ENCODE measurements around the gene CCDC197. TPM values are rescaled to one million over a fixed set of nuclear protein-coding genes. Genes with fewer than 3 reads are reported as not detected.

CCDC197 gene
- total and polyA plus RNA-seq, 4 donors = 0.60 TPM; not detected in 3

DNA sequence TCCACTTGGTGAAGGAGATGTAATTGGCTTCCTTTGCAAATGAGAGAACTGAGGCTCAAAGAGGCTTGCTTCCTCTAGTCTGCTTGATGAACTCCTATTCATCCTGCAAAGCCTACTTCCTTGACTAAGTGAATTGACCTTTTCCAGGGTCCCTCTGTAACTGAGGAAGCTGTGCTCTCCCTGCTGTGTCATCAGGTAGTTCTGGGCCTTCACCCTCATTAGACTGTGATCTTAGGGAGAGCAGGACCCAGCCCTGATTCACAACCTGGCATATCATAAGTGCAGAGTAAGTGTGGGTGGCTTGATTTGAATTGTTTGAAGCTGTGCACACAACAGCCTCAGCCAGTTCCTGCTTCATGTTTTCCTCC is 37.0 kb upstream of the CCDC197 start:
- Histone ChIP-seq H3K36me3 (ENCODE audit: control insufficient read depth in 1 of 2, insufficient read depth in 2 of 2, low read length in 1 of 2) (peaks cover 0 to 5% of the 10 kb centered on the region in 2 donors), H3K27ac (ENCODE audit: low read depth in 1 of 2, low read length in 2 of 2) (peak overlapping the region in 1 of 2 donors; percentile 6), H3K4me1 (ENCODE audit: control insufficient read depth in 1 of 2, insufficient read depth in 2 of 2, low read length in 2 of 2) (no peaks in the 10 kb centered on the region), H3K9me3 (ENCODE audit: control insufficient read depth, low read length) (no peaks in the 10 kb centered on the region), H3K4me3 (ENCODE audit: low read length in 2 of 2) (no peak overlapping the region), H3K27me3 (ENCODE audit: control insufficient read depth in 1 of 2, insufficient read depth in 2 of 2, low read length in 1 of 2) (no peaks in the 10 kb centered on the region)
- DNase-seq (no peak), ATAC-seq (ENCODE audit: low FRiP score) (no peak)
- intact Hi-C loops (cut with DNase I) = no loop called here

DNA sequence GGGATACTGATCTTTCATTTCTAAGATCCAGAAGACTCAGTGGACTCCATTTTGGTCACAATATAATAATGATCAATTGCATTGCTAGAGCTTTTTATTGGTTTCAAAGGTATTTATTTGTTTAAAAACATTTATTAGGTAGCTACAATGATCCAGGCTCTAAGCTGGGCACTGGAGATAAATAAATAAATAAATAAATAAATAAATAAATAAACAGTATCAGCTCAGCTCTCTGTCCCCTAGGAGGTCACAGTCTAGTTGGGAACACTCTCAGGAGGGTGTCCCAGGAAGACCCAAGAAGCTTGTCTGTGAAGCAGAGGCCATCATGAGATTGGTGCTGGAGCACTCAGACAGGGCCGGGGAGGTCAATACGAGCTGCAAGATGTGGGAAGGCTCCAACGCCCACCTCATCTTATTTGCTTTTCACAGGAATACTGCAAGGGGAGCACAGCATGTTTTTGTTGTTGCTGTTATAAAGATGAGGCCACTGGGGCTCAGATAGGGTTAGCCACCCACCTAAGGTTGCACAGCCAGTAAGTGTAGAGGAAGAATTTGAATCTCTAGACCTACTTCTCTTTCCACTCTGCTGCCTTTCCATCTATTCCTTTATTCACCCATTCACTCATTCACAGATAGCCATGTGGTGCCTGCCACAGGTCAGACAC is 36.2 kb upstream of the CCDC197 start:
- Histone ChIP-seq H3K27ac (ENCODE audit: low read depth in 1 of 2, low read length in 2 of 2) (no peak overlapping the region), H3K4me1 (ENCODE audit: control insufficient read depth in 1 of 2, insufficient read depth in 2 of 2, low read length in 2 of 2) (peaks cover 0 to 3% of the 10 kb centered on the region in 2 donors), H3K4me3 (ENCODE audit: low read length in 2 of 2) (no peak overlapping the region), H3K36me3 (ENCODE audit: control insufficient read depth in 1 of 2, insufficient read depth in 2 of 2, low read length in 1 of 2) (peaks cover 0 to 5% of the 10 kb centered on the region in 2 donors), H3K9me3 (ENCODE audit: control insufficient read depth, low read length) (no peaks in the 10 kb centered on the region), H3K27me3 (ENCODE audit: control insufficient read depth in 1 of 2, insufficient read depth in 2 of 2, low read length in 1 of 2) (no peaks in the 10 kb centered on the region)
- intact Hi-C loops (cut with DNase I) = no loop called here
- no peak for DNase-seq
- 87 to 93% methylated on average over 3 of the region's 3 CpGs for WGBS, 2 donors
- ATAC-seq (ENCODE audit: low FRiP score) = no peak

DNA sequence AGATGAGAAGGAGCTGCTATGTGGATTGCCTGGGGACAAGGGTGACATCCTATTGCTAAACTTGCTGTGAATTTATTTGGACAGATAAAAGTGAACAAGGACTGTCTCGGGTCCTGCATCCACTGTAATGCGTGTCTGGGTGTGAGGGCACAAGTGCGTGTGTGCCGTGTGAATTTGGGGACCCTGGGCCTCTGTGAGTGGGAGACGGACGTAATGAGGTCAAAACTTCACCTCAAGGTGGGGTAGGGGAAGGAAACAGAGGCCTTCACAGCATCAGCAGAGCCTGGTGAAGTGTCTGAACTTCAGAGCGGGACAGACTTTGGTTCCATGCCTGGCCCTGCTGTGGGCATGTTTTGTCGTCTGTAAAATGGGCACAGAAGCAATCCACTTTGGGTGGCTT is 35.5 kb upstream of the CCDC197 start:
- peaks cover 0 to 5% of the 10 kb centered on the region in 2 donors for H3K36me3 ChIP-seq (ENCODE audit: control insufficient read depth in 1 of 2, insufficient read depth in 2 of 2, low read length in 1 of 2)
- ATAC-seq (ENCODE audit: low FRiP score) = no peak
- intact Hi-C loops (cut with DNase I) = no loop called here

DNA sequence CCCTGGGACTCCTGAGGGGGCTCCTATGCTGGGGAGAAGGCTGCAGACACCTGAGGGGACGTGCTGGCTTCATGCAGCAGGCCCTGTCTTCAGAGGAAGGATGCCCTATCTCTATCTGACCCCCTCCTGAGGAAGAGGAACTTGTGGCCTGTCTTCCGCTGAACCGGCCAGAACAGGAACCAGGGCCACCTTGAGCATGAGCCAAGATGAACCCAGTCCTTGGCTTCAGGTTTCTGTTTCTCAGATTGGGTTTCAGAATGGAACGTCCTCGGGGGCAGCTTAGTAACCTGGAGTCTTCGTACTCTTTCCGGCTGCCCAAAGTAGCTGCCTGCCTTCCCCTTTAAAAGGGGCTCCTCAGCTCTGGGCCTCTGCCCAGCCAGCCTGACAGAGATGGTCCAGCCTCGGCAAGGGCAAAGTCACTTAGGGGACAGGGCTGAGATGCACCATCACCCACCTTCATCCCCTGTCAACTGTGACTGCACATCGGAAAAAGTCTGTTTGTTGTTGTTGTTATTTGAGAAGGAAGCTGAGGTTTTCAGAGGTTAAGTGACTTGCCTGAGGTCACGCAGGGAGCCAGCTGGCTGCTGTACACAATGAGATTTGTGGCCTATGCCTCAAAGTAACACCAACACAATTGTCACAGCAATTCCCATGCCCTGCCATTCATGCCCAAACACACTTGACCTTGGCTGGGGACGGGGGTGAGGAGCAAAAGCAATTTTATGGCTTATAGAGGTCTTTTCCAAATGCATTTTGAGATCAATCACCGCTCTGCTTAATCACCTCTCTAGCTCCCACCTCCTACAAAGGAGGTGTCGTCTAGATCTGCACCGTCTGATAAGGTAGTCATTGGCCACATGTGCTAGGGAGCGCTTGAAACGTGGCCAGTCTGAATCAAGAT is 34.1 kb upstream of the CCDC197 start:
- 45 to 57% methylated on average over 16 of the region's 16 CpGs for WGBS, 2 donors
- H3K27ac ChIP-seq (ENCODE audit: low read depth in 1 of 2, low read length in 2 of 2) = no peak overlapping the region
- no peaks in the 10 kb centered on the region for H3K9me3 ChIP-seq (ENCODE audit: control insufficient read depth, low read length)
- no peak overlapping the region for H3K4me3 ChIP-seq (ENCODE audit: low read length in 2 of 2)
- no peak for ATAC-seq (ENCODE audit: low FRiP score)
- intact Hi-C loops (cut with DNase I) = no loop called here
- H3K27me3 ChIP-seq (ENCODE audit: control insufficient read depth in 1 of 2, insufficient read depth in 2 of 2, low read length in 1 of 2) = no peaks in the 10 kb centered on the region
- DNase-seq = no peak
- H3K4me1 ChIP-seq (ENCODE audit: control insufficient read depth in 1 of 2, insufficient read depth in 2 of 2, low read length in 2 of 2) = peaks cover 0 to 3% of the 10 kb centered on the region in 2 donors
- H3K36me3 ChIP-seq (ENCODE audit: control insufficient read depth in 1 of 2, insufficient read depth in 2 of 2, low read length in 1 of 2) = peaks cover 0 to 5% of the 10 kb centered on the region in 2 donors

More for the DNA sequence above, 35.5 kb upstream of the CCDC197 start:
- H3K27me3 ChIP-seq (ENCODE audit: control insufficient read depth in 1 of 2, insufficient read depth in 2 of 2, low read length in 1 of 2) = no peaks in the 10 kb centered on the region
- H3K4me1 ChIP-seq (ENCODE audit: control insufficient read depth in 1 of 2, insufficient read depth in 2 of 2, low read length in 2 of 2) = peaks cover 0 to 3% of the 10 kb centered on the region in 2 donors
- DNase-seq = no peak
- 91 to 94% methylated on average over 8 of the region's 8 CpGs for WGBS, 2 donors
- no peak overlapping the region for H3K27ac ChIP-seq (ENCODE audit: low read depth in 1 of 2, low read length in 2 of 2)
- no peak overlapping the region for H3K4me3 ChIP-seq (ENCODE audit: low read length in 2 of 2)
- no peaks in the 10 kb centered on the region for H3K9me3 ChIP-seq (ENCODE audit: control insufficient read depth, low read length)

DNA sequence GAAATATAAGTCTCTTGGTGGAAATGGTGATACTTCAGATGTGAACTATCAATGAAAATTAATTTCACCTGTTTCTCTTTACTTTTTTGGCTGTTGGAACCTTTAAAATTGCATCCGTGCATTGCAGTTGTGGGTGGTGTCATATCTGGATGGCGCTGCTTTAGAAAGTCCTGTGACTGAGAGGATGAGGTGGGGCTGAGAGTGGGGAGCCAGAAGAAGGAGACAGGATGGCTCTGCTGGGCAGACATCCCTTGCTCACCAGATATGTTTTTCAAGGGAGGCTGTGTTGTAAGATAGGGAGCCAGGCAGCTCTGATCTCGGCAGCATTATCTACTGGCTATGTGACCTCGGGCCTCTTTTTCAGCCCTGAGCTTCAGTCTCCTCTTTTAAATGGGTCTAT is 33.4 kb upstream of the CCDC197 start:
- Histone ChIP-seq H3K9me3 (ENCODE audit: control insufficient read depth, low read length) (no peaks in the 10 kb centered on the region), H3K4me3 (ENCODE audit: low read length in 2 of 2) (no peak overlapping the region), H3K4me1 (ENCODE audit: control insufficient read depth in 1 of 2, insufficient read depth in 2 of 2, low read length in 2 of 2) (peaks cover 0 to 3% of the 10 kb centered on the region in 2 donors), H3K27ac (ENCODE audit: low read depth in 1 of 2, low read length in 2 of 2) (no peak overlapping the region), H3K27me3 (ENCODE audit: control insufficient read depth in 1 of 2, insufficient read depth in 2 of 2, low read length in 1 of 2) (no peaks in the 10 kb centered on the region), H3K36me3 (ENCODE audit: control insufficient read depth in 1 of 2, insufficient read depth in 2 of 2, low read length in 1 of 2) (peaks cover 0 to 5% of the 10 kb centered on the region in 2 donors)
- intact Hi-C loops (cut with DNase I) = no loop called here
- WGBS, 2 donors = 80 to 86% methylated on average over 4 of the region's 4 CpGs
- DNase-seq = no peak
- no peak for ATAC-seq (ENCODE audit: low FRiP score)

DNA sequence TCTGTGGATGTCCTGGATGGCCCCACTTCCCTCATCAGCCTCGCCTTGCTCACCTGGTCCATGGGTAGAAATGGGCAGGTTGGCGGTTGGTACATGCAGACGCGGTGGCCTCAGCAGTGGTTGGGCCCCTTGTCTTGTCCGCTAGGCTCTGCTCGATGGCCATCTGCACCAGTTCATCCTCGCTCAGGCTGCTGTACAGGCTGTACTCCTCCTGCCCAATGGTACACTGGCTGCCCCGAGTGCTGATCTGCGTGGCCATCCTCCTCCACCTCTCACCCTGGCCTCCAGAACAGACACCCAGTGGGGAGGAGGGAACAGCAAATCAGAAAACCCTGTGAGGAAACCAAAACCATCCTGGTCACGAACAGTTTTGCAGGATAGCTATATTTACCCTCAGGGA is 32.8 kb upstream of the CCDC197 start:
- no peak for ATAC-seq (ENCODE audit: low FRiP score)
- 93 to 95% methylated on average over 10 of the region's 10 CpGs for WGBS, 2 donors

DNA sequence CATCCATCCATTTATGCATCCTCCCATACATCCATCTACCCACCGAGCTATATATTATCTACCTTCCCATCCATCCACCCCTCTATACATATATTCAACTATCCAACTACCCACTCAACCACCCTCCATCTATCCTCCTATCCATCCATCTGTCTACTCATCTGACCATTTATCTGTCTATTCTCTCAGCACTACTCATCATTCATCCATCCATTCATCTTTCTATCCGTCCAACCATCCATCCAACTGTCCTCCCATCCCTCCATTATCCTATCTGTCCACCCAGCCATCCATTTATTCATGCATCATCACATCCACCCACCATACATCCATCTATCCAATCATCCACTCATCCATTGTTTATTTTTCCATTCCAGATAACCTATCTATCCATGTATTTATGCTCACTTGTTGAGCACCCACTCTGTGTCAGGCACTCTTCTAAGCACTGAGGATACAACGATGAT is 32.2 kb upstream of the CCDC197 start:
- DNase-seq (no peak), ATAC-seq (ENCODE audit: low FRiP score) (no peak)
- no peak overlapping the region for H3K4me3 ChIP-seq (ENCODE audit: low read length in 2 of 2)
- no peaks in the 10 kb centered on the region for H3K27me3 ChIP-seq (ENCODE audit: control insufficient read depth in 1 of 2, insufficient read depth in 2 of 2, low read length in 1 of 2)
- intact Hi-C loops (cut with DNase I) = no loop called here
- no peaks in the 10 kb centered on the region for H3K9me3 ChIP-seq (ENCODE audit: control insufficient read depth, low read length)
- H3K27ac ChIP-seq (ENCODE audit: low read depth in 1 of 2, low read length in 2 of 2) = peak overlapping the region; percentile 62 to 77
- 93 to 95% methylated on average over 3 of the region's 3 CpGs for WGBS, 2 donors
- peaks cover 0 to 3% of the 10 kb centered on the region in 2 donors for H3K4me1 ChIP-seq (ENCODE audit: control insufficient read depth in 1 of 2, insufficient read depth in 2 of 2, low read length in 2 of 2)
- H3K36me3 ChIP-seq (ENCODE audit: control insufficient read depth in 1 of 2, insufficient read depth in 2 of 2, low read length in 1 of 2) = peaks cover 0 to 5% of the 10 kb centered on the region in 2 donors

More for the DNA sequence above, 32.8 kb upstream of the CCDC197 start:
- Histone ChIP-seq H3K9me3 (ENCODE audit: control insufficient read depth, low read length) (no peaks in the 10 kb centered on the region), H3K4me1 (ENCODE audit: control insufficient read depth in 1 of 2, insufficient read depth in 2 of 2, low read length in 2 of 2) (peaks cover 0 to 3% of the 10 kb centered on the region in 2 donors), H3K27ac (ENCODE audit: low read depth in 1 of 2, low read length in 2 of 2) (no peak overlapping the region), H3K4me3 (ENCODE audit: low read length in 2 of 2) (no peak overlapping the region), H3K36me3 (ENCODE audit: control insufficient read depth in 1 of 2, insufficient read depth in 2 of 2, low read length in 1 of 2) (peaks cover 0 to 5% of the 10 kb centered on the region in 2 donors), H3K27me3 (ENCODE audit: control insufficient read depth in 1 of 2, insufficient read depth in 2 of 2, low read length in 1 of 2) (no peaks in the 10 kb centered on the region)
- no peak for DNase-seq
- intact Hi-C loops (cut with DNase I) = no loop called here

DNA sequence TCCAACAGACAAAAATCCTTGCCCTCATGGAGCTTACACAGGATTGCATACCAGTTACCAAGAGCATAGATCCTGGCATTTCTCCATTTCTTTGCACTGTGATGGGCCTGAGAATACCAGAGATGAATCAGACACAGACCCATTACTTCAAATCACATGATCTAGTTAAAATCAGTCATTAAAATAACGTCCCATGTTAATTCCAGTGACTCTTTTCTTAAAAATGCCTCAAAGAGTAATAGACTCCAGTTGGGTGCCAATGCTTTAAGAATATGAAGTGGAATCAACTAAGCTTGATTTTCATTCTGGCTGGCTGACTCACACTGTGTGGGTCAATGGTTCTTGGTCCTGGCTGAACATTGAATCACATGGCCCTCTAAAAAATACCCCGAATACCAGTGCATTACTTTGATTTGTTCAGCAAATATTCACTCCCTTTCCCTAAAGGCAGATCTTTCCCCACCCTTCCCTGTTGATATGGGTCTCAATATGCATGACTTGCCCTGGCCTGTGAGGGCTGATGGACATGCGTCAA is 31.7 kb upstream of the CCDC197 start:
- peak; percentile 72 for ATAC-seq (ENCODE audit: low FRiP score)
- intact Hi-C loops (cut with DNase I) = no loop called here
- peaks cover 0 to 5% of the 10 kb centered on the region in 2 donors for H3K36me3 ChIP-seq (ENCODE audit: control insufficient read depth in 1 of 2, insufficient read depth in 2 of 2, low read length in 1 of 2)
- no peak for DNase-seq
- peaks cover 0 to 3% of the 10 kb centered on the region in 2 donors for H3K4me1 ChIP-seq (ENCODE audit: control insufficient read depth in 1 of 2, insufficient read depth in 2 of 2, low read length in 2 of 2)
- peak overlapping the region; percentile 62 to 99 for H3K27ac ChIP-seq (ENCODE audit: low read depth in 1 of 2, low read length in 2 of 2)
- 27 to 31% methylated on average over 3 of the region's 3 CpGs for WGBS, 2 donors
- no peak overlapping the region for H3K4me3 ChIP-seq (ENCODE audit: low read length in 2 of 2)
- no peaks in the 10 kb centered on the region for H3K27me3 ChIP-seq (ENCODE audit: control insufficient read depth in 1 of 2, insufficient read depth in 2 of 2, low read length in 1 of 2)
- no peaks in the 10 kb centered on the region for H3K9me3 ChIP-seq (ENCODE audit: control insufficient read depth, low read length)

All from aorta (tissue), 5 donors.